Activated CD4-positive, alpha-beta T cell treated with anti-CD3 and anti-CD28 coated beads for 36 hours (primary cell): Measurements from ENCODE around the gene CAP2. TPM values are rescaled to one million over a fixed set of nuclear protein-coding genes. Genes with fewer than 3 reads are reported as not detected.

Experiments used
- total RNA-seq, 2 experiments: library from RNA; stranded (reverse); gene quantifications; one replicate each; pipeline ENCODE4 v1.2.3, GENCODE V29; 2021

The CAP2 gene
- total RNA-seq, 2 experiments from 2014 or later = not detected

Other genes with a start within 250 kb of the CAP2 start
- gene RBM24, start 112.2 kb upstream of the CAP2 start, total RNA-seq = not detected
- 1 to 10 TPM; 3.3 to 4.1 TPM for gene FAM8A1, start 206.7 kb downstream of the CAP2 start, total RNA-seq